Ovary (tissue), 3 donors: ENCODE data around the gene MMP27.

Experiments
- CTCF ChIP-seq, 3 donors: fragments of 450-650 bp in 2 of 3; fragments of 200-600 bp in 1 of 3; IDR thresholded peaks; one replicate each; pipeline versions ENCODE4 v1.5.1 to v1.8.0; 2016 to 2022; ENCODE audit warnings: antibody characterized with exemption in 3 of 3, mild to moderate bottlenecking in 1 of 3
- POLR2A ChIP-seq: fragments of 450-650 bp; IDR thresholded peaks from one replicate; pipeline ENCODE4 v1.6.1; 2017; ENCODE audit warnings: antibody characterized with exemption, mild to moderate bottlenecking, moderate library complexity
- donor health status: DM: no; HTN: no; CAD: no.

DNA sequence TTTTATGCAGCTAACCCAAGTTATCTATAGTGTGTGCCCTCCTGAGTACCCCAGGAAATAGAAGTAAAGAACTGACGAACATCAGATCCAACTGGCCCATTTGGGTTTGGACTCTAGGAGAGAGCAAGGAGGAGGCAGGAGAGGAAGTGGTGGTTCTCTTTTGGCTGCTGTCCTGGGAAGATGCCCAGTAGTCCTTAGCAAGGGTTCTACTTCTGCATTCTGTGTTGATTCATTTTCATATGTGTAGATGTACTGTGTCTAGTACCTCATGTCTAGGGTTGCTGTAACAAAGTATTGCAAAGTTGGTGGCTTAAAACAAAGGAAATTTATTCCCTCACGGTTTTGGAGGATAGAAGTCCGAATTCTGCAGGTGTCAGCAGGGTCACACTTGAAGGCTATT is 6.6 kb upstream of the MMP27 start:
- TF ChIP-seq CTCF (IDR thresholded peaks at IDR 0.05) (no peak), POLR2A (no peak)
